HepG2 (cell line): ENCODE measurements around the gene AMZ1. TPM values are rescaled to one million over a fixed set of nuclear protein-coding genes. Genes with fewer than 3 reads are reported as not detected.

ENCODE experiments used
- FOSL1 ChIP-seq: sonication (generic); formaldehyde crosslinking; IDR thresholded peaks from 2 replicates; pipeline ENCODE4 v1.9.0; 2021; ENCODE audit warnings: missing genetic modification reagents, borderline replicate concordance
- GATAD2A ChIP-seq: IDR thresholded peaks from 2 replicates; pipeline ENCODE4 v1.6.1; 2016
- JUND ChIP-seq: sonication (generic); formaldehyde crosslinking; IDR thresholded peaks from 2 replicates; pipeline ENCODE4 v1.8.0; 2022; ENCODE audit warnings: mild to moderate bottlenecking, missing genetic modification reagents
- KLF15 ChIP-seq: sonication (generic); formaldehyde crosslinking; IDR thresholded peaks from 2 replicates; pipeline ENCODE4 v1.8.1; 2023; ENCODE audit warnings: borderline replicate concordance, mild to moderate bottlenecking, inconsistent platforms, missing genetic modification reagents, mixed read lengths
- MBD4 ChIP-seq: IDR thresholded peaks from 2 replicates; pipeline ENCODE4 v1.6.1; 2012; ENCODE audit warnings: low read length, inconsistent platforms, borderline replicate concordance
- MYC ChIP-seq: sonication (generic); formaldehyde crosslinking; IDR thresholded peaks from 2 replicates; pipeline ENCODE4 v1.9.0; 2021; ENCODE audit warnings: missing genetic modification reagents, borderline replicate concordance
- POLR2A ChIP-seq, 2 experiments: IDR thresholded peaks; 2 replicates each; pipeline ENCODE4 v1.6.1; 2011; ENCODE audit warnings: low read depth in 2 of 2, low read length in 2 of 2, mild to moderate bottlenecking in 1 of 2, moderate library complexity in 1 of 2; ENCODE audit not compliant: insufficient read depth in 1 of 2
- POLR2AphosphoS2 ChIP-seq: IDR thresholded peaks from 2 replicates; pipeline ENCODE4 v1.6.1; 2011; ENCODE audit warnings: low read depth, low read length, improper control_type of control experiment
- RBM39 ChIP-seq: fragments of 200-400 bp; formaldehyde crosslinking; IDR thresholded peaks from one replicate; pipeline ENCODE4 v1.6.1; 2018; ENCODE audit warnings: antibody characterized with exemption, mild to moderate bottlenecking, low read depth, low read length; ENCODE audit not compliant: poor library complexity, severe bottlenecking
- SPEN ChIP-seq: sonication (generic); formaldehyde crosslinking; IDR thresholded peaks from 2 replicates; pipeline ENCODE4 v1.5.1; 2020; ENCODE audit warnings: low read depth, mild to moderate bottlenecking, missing genetic modification reagents
- ZNF263 ChIP-seq: sonication (generic); formaldehyde crosslinking; IDR thresholded peaks from 2 replicates; pipeline ENCODE4 v1.4.0; 2020; ENCODE audit warnings: missing genetic modification reagents
- ZNF264 ChIP-seq: sonication (generic); formaldehyde crosslinking; IDR thresholded peaks from 2 replicates; pipeline ENCODE4 v1.4.0; 2020; ENCODE audit warnings: missing genetic modification reagents
- ZNF274 ChIP-seq: sonication (generic); formaldehyde crosslinking; IDR thresholded peaks from 2 replicates; pipeline ENCODE4 v1.5.1; 2020; ENCODE audit warnings: mild to moderate bottlenecking, missing genetic modification reagents
- ZNF670 ChIP-seq: sonication (generic); formaldehyde crosslinking; IDR thresholded peaks from 2 replicates; pipeline ENCODE4 v1.8.0; 2022; ENCODE audit warnings: mild to moderate bottlenecking, missing genetic modification reagents, borderline replicate concordance
- ZSCAN25 ChIP-seq: sonication (generic); formaldehyde crosslinking; IDR thresholded peaks from 2 replicates; pipeline ENCODE4 v1.8.0; 2022; ENCODE audit warnings: mild to moderate bottlenecking, missing genetic modification reagents
- polyA plus RNA-seq, 8 experiments: library from polyadenylated mRNA; depleted of rRNA in 3 of 8; stranded (reverse) in 7 of 8; unstranded in 1 of 8; fragments of >200 nt; fragmentation: Illumina TruSeq in 4 of 8; extraction: Trizol in 4 of 8; gene quantifications; 2 replicates each; pipeline versions ENCODE4 v1.2.1 to v1.2.3, GENCODE V29; 2011 to 2016; ENCODE audit warnings: low read depth in 4 of 8, missing spikeins in 1 of 8, mixed read lengths in 1 of 8; ENCODE audit not compliant: insufficient read depth in 1 of 8
- total RNA-seq, 5 experiments: library from RNA; depleted of rRNA; stranded (reverse); fragments of >200 nt; fragmentation: Illumina TruSeq; extraction: Trizol; gene quantifications; 2 replicates each; pipeline ENCODE4 v1.2.3, GENCODE V29; 2016; ENCODE audit warnings: low read depth in 1 of 5
- TF ChIP-seq, protein P1 (sequence below): sonication (generic); formaldehyde crosslinking; IDR thresholded peaks from 2 replicates; pipeline ENCODE4 v1.9.0; 2021; ENCODE audit warnings: mild to moderate bottlenecking, missing genetic modification reagents
- TF ChIP-seq, protein P2 (sequence below): sonication (generic); formaldehyde crosslinking; IDR thresholded peaks from 2 replicates; pipeline ENCODE4 v1.8.0; 2022; ENCODE audit warnings: mild to moderate bottlenecking, missing genetic modification reagents, moderate library complexity
- TF ChIP-seq, protein P3 (sequence below): IDR thresholded peaks from 2 replicates; pipeline ENCODE4 v1.6.1; 2018; ENCODE audit warnings: missing genetic modification reagents, mild to moderate bottlenecking, missing compliant biosample characterization
- TF ChIP-seq, protein P4 (sequence below): sonication (generic); formaldehyde crosslinking; IDR thresholded peaks from 2 replicates; pipeline ENCODE4 v1.9.0; 2021; ENCODE audit warnings: missing genetic modification reagents, borderline replicate concordance

Gene AMZ1
- total and polyA plus RNA-seq, 2 of the 13 experiments (the other 11 are each of a cell fraction or from before 2014, with no cell fraction given): 0.03 TPM; not detected in 1

DNA sequence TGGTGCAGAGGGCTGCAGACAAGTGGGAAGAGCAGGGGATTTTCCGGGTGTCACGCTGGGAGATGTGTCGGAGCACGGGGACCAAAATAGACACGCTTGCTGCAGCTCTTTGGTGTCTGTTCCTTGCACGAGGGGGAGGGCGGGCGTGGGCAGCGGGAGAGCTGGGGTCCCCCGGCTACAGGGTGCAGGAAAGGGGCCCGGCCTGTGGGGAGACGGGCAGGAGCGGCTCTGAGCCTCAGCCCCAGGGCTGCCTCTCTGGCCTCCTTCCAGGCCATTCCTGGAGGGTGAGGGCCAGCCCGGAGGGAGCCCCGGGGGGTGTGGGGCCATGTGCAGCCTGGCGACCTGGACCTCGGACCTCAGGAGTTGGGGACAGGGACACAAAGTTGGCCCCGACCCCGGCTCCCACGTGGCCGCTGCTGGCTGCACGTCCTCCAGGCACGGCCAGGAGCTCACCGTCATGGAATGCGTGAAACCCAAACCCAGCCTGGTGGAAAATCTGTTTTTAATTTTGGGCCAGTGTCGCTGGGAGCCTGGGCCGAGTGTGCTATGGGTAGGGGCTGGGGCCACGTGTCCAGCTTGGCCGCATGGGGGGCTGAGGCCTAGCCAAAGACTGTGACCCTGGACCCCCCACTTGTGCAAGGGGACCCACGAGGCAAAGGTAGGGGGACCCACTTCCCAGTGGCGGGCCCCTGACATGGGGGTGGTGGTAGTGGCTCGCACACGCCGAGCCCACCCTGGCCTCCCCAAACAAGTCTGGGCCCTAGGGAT is 49.6 kb upstream of the AMZ1 start (continued):
- TF ChIP-seq, protein P1, sequence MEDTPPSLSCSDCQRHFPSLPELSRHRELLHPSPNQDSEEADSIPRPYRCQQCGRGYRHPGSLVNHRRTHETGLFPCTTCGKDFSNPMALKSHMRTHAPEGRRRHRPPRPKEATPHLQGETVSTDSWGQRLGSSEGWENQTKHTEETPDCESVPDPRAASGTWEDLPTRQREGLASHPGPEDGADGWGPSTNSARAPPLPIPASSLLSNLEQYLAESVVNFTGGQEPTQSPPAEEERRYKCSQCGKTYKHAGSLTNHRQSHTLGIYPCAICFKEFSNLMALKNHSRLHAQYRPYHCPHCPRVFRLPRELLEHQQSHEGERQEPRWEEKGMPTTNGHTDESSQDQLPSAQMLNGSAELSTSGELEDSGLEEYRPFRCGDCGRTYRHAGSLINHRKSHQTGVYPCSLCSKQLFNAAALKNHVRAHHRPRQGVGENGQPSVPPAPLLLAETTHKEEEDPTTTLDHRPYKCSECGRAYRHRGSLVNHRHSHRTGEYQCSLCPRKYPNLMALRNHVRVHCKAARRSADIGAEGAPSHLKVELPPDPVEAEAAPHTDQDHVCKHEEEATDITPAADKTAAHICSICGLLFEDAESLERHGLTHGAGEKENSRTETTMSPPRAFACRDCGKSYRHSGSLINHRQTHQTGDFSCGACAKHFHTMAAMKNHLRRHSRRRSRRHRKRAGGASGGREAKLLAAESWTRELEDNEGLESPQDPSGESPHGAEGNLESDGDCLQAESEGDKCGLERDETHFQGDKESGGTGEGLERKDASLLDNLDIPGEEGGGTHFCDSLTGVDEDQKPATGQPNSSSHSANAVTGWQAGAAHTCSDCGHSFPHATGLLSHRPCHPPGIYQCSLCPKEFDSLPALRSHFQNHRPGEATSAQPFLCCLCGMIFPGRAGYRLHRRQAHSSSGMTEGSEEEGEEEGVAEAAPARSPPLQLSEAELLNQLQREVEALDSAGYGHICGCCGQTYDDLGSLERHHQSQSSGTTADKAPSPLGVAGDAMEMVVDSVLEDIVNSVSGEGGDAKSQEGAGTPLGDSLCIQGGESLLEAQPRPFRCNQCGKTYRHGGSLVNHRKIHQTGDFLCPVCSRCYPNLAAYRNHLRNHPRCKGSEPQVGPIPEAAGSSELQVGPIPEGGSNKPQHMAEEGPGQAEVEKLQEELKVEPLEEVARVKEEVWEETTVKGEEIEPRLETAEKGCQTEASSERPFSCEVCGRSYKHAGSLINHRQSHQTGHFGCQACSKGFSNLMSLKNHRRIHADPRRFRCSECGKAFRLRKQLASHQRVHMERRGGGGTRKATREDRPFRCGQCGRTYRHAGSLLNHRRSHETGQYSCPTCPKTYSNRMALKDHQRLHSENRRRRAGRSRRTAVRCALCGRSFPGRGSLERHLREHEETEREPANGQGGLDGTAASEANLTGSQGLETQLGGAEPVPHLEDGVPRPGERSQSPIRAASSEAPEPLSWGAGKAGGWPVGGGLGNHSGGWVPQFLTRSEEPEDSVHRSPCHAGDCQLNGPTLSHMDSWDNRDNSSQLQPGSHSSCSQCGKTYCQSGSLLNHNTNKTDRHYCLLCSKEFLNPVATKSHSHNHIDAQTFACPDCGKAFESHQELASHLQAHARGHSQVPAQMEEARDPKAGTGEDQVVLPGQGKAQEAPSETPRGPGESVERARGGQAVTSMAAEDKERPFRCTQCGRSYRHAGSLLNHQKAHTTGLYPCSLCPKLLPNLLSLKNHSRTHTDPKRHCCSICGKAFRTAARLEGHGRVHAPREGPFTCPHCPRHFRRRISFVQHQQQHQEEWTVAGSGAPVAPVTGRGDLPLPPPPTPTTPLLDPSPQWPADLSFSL (CRISPR knock-in tag): no peak
- TF ChIP-seq, protein P2, sequence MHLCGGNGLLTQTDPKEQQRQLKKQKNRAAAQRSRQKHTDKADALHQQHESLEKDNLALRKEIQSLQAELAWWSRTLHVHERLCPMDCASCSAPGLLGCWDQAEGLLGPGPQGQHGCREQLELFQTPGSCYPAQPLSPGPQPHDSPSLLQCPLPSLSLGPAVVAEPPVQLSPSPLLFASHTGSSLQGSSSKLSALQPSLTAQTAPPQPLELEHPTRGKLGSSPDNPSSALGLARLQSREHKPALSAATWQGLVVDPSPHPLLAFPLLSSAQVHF (CRISPR knock-in tag): no peak
- TF ChIP-seq POLR2AphosphoS2 (no peak), ZNF274 (CRISPR knock-in tag) (peak; percentile 44; the same call in 1 of the 2 replicates), ZNF670 (peak; percentile 95), KLF15 (CRISPR knock-in tag) (no peak), ZNF264 (CRISPR knock-in tag) (peak; percentile 83; the same call in 1 of the 2 replicates), RBM39 (no peak), FOSL1 (no peak), MYC (CRISPR knock-in tag) (peak; percentile 100), SPEN (CRISPR knock-in tag) (peak; percentile 89), ZNF263 (CRISPR knock-in tag) (peak; percentile 80), MBD4 (no peak), JUND (CRISPR knock-in tag) (peak; percentile 80), GATAD2A (CRISPR knock-in tag) (peak; percentile 91), ZSCAN25 (CRISPR knock-in tag) (no peak; the same call in 1 of the 2 replicates), POLR2A (IDR thresholded peaks at IDR 0.05; ENCODE audit: insufficient read depth in 1 of 2, low read depth in 2 of 2, low read length in 2 of 2) (no peak)
- TF ChIP-seq, protein P3, sequence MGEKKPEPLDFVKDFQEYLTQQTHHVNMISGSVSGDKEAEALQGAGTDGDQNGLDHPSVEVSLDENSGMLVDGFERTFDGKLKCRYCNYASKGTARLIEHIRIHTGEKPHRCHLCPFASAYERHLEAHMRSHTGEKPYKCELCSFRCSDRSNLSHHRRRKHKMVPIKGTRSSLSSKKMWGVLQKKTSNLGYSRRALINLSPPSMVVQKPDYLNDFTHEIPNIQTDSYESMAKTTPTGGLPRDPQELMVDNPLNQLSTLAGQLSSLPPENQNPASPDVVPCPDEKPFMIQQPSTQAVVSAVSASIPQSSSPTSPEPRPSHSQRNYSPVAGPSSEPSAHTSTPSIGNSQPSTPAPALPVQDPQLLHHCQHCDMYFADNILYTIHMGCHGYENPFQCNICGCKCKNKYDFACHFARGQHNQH (CRISPR knock-in tag): peak; percentile 85
- TF ChIP-seq, protein P4, sequence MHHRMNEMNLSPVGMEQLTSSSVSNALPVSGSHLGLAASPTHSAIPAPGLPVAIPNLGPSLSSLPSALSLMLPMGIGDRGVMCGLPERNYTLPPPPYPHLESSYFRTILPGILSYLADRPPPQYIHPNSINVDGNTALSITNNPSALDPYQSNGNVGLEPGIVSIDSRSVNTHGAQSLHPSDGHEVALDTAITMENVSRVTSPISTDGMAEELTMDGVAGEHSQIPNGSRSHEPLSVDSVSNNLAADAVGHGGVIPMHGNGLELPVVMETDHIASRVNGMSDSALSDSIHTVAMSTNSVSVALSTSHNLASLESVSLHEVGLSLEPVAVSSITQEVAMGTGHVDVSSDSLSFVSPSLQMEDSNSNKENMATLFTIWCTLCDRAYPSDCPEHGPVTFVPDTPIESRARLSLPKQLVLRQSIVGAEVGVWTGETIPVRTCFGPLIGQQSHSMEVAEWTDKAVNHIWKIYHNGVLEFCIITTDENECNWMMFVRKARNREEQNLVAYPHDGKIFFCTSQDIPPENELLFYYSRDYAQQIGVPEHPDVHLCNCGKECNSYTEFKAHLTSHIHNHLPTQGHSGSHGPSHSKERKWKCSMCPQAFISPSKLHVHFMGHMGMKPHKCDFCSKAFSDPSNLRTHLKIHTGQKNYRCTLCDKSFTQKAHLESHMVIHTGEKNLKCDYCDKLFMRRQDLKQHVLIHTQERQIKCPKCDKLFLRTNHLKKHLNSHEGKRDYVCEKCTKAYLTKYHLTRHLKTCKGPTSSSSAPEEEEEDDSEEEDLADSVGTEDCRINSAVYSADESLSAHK (CRISPR knock-in tag): no peak
